AG04450 (cell line): ENCODE data around the gene SLC8A1. TPM values are rescaled to one million over a fixed set of nuclear protein-coding genes. Genes with fewer than 3 reads are reported as not detected.

Source experiments
- CTCF ChIA-PET: fragments of 300-600, 350-600 bp; formaldehyde crosslinking; extraction: SDS; loops from one replicate; lab custom pipeline; 2022; ENCODE audit warnings: antibody characterized with exemption, inconsistent platforms; lab: Charles Lee
- POLR2A ChIA-PET: fragments of 350-600 bp; formaldehyde crosslinking; extraction: SDS; loops from one replicate; lab custom pipeline; 2021; ENCODE audit warnings: antibody characterized with exemption, inconsistent platforms; lab: Yijun Ruan, JAX
- DNase-seq: peaks from one replicate; pipeline ENCODE4 v3.0.0-alpha.2; 2011; ENCODE audit warnings: low read depth, low spot score
- H3K27ac ChIP-seq: one replicate; pipeline ENCODE4 v1.5.1; 2012; ENCODE audit warnings: low read depth, low read length, control low read depth
- H3K27me3 ChIP-seq: one replicate; pipeline ENCODE4 v1.6.0; 2012; ENCODE audit warnings: low read length; ENCODE audit not compliant: control insufficient read depth, insufficient read depth
- H3K4me3 ChIP-seq: 2 replicates; pipeline ENCODE4 v1.5.1; 2011; ENCODE audit warnings: mild to moderate bottlenecking, low read depth, low read length, control low read depth
- H3K9me3 ChIP-seq: 2 replicates; pipeline ENCODE4 v1.5.1; 2012; ENCODE audit warnings: low read length; ENCODE audit not compliant: control insufficient read depth, insufficient read depth
- CTCF ChIP-seq: IDR thresholded peaks from 2 replicates; pipeline ENCODE4 v1.5.1; 2011; ENCODE audit warnings: low read depth, low read length, control low read depth, inconsistent platforms
- polyA plus RNA-seq: library from polyadenylated mRNA; depleted of rRNA; stranded (reverse); fragments of >200 nt; gene quantifications from 2 replicates; pipeline ENCODE4 v1.2.3, GENCODE V29; 2011

SLC8A1 gene
- polyA plus RNA-seq, 1 experiment = 19.3 TPM

- Histone ChIP-seq H3K9me3 (no peaks in the 10 kb centered on the region), H3K27me3 (no peaks in the 10 kb centered on the region), H3K27ac (no peak overlapping the region), H3K4me3 (no peak overlapping the region)
- CTCF ChIA-PET = interaction anchor here (0.7 to 1.7 kb wide), 20 partner anchors 8 to 606 kb away, joined by 3 to 13 read pairs (median 4); partner anchors contain the start of gene SLC8A1
- no peak for DNase-seq
- POLR2A ChIA-PET = no interaction called here
- no peak for TF ChIP-seq CTCF
These were observed 238.3 kb downstream of the SLC8A1 start for GRCh38 chr2:40213619-40214018.

- DNase-seq = no peak
These were observed 238.8 kb downstream of the SLC8A1 start for GRCh38 chr2:40213071-40213470.

GRCh38 chr2:40210968-40211353, 240.9 kb downstream of the SLC8A1 start:
- no peak for DNase-seq
- ChIA-PET POLR2A (no interaction called here), CTCF (interaction anchor here (1.2 kb wide), 1 partner anchor 9 kb away, joined by 3 read pairs; no protein-coding TSS in a partner anchor)

More at GRCh38 chr2:40213071-40213470, 238.8 kb downstream of the SLC8A1 start:
- ChIA-PET CTCF (interaction anchor here (0.7 to 1.7 kb wide), 24 partner anchors 8 to 607 kb away, joined by 3 to 13 read pairs (median 4); partner anchors contain the start of gene SLC8A1), POLR2A (interaction anchor here (0.6 kb wide), 1 partner anchor 18 kb away, joined by 3 read pairs; no protein-coding TSS in a partner anchor)
- H3K27me3 ChIP-seq = no peaks in the 10 kb centered on the region
- H3K9me3 ChIP-seq = no peaks in the 10 kb centered on the region
- no peak overlapping the region for H3K4me3 ChIP-seq
- no peak overlapping the region for H3K27ac ChIP-seq
- peak; percentile 54 for TF ChIP-seq CTCF

DNA sequence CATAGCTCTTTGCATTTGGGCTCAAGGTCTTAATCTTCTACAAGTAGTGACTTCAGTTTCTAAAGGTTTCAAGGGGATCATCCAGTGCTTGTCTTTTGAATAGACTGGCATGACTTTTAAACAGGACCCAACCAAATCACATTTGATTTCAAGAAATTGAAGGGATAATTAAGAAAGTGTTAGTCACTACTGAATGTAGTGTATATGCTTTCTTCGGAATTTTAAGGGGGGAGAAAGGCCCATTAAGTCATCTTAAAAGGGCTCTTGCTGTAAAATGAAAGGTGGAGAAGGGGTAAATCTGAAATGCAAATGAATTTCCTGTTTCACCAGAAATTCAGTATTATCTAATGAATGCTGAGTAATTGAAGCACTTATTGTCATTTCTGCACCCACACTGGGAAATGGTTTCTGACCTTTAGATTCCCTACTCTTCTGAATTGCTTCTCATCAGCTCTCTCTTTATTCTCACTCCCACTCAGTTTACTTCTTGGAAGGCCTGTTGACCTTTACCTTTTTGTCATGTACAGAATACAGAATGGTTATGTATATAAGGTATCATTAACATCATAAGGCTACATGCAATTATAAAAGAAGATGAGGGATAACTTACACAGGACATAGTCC, 241.4 kb downstream of the SLC8A1 start:
- no peak for TF ChIP-seq CTCF
- Histone ChIP-seq H3K4me3 (no peak overlapping the region), H3K27me3 (no peaks in the 10 kb centered on the region), H3K27ac (no peak overlapping the region), H3K9me3 (no peaks in the 10 kb centered on the region)
- no peak for DNase-seq
- POLR2A ChIA-PET = no interaction called here
- CTCF ChIA-PET = interaction anchor here (1.2 kb wide), 2 partner anchors 10 to 297 kb away, joined by 3 to 5 read pairs; no protein-coding TSS in a partner anchor

More at GRCh38 chr2:40210968-40211353, 240.9 kb downstream of the SLC8A1 start:
- Histone ChIP-seq H3K27me3 (no peaks in the 10 kb centered on the region), H3K27ac (no peak overlapping the region), H3K4me3 (no peak overlapping the region), H3K9me3 (no peaks in the 10 kb centered on the region)
- TF ChIP-seq CTCF = no peak

- no peak overlapping the region for H3K27ac ChIP-seq
- DNase-seq = no peak
- no peak overlapping the region for H3K4me3 ChIP-seq
- CTCF ChIA-PET = interaction anchor here (1.2 kb wide), 2 partner anchors 11 to 296 kb away, joined by 3 to 5 read pairs; no protein-coding TSS in a partner anchor
- no peak for TF ChIP-seq CTCF
- POLR2A ChIA-PET = no interaction called here
- H3K9me3 ChIP-seq = no peaks in the 10 kb centered on the region
- no peaks in the 10 kb centered on the region for H3K27me3 ChIP-seq
These were observed 242.1 kb downstream of the SLC8A1 start for GRCh38 chr2:40209761-40210160.
